Central memory CD8-positive, alpha-beta T cell (primary cell): ENCODE results near the gene TTC28.
"Not testable (repeated sequence)": the region's sequence is repeated elsewhere in the genome, so short reads cannot be mapped to it uniquely, and the experiment has no call there.

Experiments
- ATAC-seq: fragments of 150-1000 bp; cut with Tn5 transposase; replicated peaks from 2 replicates; pipeline ENCODE4 v1.10.0; 2022; ENCODE audit warnings: mild to moderate bottlenecking, moderate FRiP score, moderate number of reproducible peaks; ENCODE audit not compliant: poor library complexity, severe bottlenecking; ENCODE audit errors: extremely low read depth
- DNase-seq, 2 donors: peaks; one replicate each; pipeline ENCODE4 v3.0.0; 2021; ENCODE audit warnings: low spot score in 2 of 2
- H3K27ac Mint-ChIP-seq: one replicate; pipeline ENCODE4 v1.8.0; 2022; ENCODE audit warnings: low read depth, mild to moderate bottlenecking, moderate library complexity, mixed read lengths
- H3K27me3 Mint-ChIP-seq: one replicate; pipeline ENCODE4 v1.8.0; 2022; ENCODE audit warnings: mixed read lengths
- H3K36me3 Mint-ChIP-seq: one replicate; pipeline ENCODE4 v1.8.0; 2022; ENCODE audit warnings: mild to moderate bottlenecking, moderate library complexity, mixed read lengths; ENCODE audit not compliant: insufficient read depth
- H3K4me1 Mint-ChIP-seq: one replicate; pipeline ENCODE4 v1.8.0; 2022; ENCODE audit warnings: mixed read lengths
- H3K4me3 Mint-ChIP-seq: one replicate; pipeline ENCODE4 v1.8.0; 2022; ENCODE audit warnings: mild to moderate bottlenecking, moderate library complexity, mixed read lengths
- H3K9me3 Mint-ChIP-seq: one replicate; pipeline ENCODE4 v1.8.0; 2022; ENCODE audit warnings: mixed read lengths

TTC28 gene

DNA sequence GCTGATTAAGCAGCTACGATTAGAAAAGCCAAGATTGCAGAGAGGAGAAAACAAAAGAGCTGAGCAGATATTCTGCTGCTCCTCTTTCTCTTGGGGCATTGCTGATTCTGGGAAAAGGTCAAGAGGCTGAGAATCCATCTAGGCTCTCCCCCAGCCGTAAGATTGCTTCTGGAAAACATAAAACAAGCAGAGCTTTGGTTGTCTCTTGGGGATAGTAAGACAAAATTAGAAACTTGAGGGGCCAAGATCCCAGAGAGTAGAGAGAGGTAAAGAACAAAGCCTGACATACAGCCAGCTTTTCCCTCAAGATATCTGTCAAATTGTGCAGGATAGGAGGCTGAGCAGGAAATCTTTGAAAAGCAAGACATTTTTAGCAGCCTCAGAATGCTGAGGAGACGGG, 158.2 kb downstream of the TTC28 start:
- H3K36me3 Mint-ChIP-seq: no peaks in the 10 kb centered on the region

DNA sequence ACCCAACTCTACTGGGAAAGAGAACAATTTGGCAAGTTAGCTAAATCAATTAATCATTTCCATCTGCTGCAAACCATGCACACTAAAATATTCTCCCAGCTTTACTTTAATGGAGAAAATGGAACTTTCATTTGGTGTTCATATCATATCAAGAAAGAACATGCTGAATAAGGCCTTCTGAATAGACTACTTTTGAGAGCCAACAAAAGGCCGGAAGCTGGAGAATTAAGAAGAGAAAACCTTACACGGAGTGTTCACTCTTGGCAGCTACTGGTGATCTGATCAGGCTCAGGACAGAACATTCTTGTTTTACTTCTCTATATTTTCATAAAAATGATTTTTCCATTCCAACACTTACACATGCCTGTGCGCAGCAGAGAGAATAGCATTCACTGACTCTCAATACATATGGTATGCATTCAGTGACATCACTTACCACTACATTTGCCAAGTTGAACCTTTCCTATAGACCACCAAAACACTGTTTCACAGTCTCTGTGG, 165.3 kb downstream of the TTC28 start:
- no peaks in the 10 kb centered on the region for H3K36me3 Mint-ChIP-seq
- no peak overlapping the region for H3K4me3 Mint-ChIP-seq
- H3K9me3 Mint-ChIP-seq: peaks cover 10% of the 10 kb centered on the region
- no peak overlapping the region for H3K27ac Mint-ChIP-seq
- peaks cover 42% of the 10 kb centered on the region for H3K27me3 Mint-ChIP-seq
- ATAC-seq (no peak), DNase-seq (no peak)
- no peaks in the 10 kb centered on the region for H3K4me1 Mint-ChIP-seq

More for the DNA sequence above, 158.2 kb downstream of the TTC28 start:
- Mint-ChIP-seq H3K4me1 (no peaks in the 10 kb centered on the region), H3K27ac (no peak overlapping the region), H3K27me3 (peaks cover 66% of the 10 kb centered on the region), H3K9me3 (no peaks in the 10 kb centered on the region), H3K4me3 (no peak overlapping the region)
- no peak for ATAC-seq
- DNase-seq: no peak

DNA sequence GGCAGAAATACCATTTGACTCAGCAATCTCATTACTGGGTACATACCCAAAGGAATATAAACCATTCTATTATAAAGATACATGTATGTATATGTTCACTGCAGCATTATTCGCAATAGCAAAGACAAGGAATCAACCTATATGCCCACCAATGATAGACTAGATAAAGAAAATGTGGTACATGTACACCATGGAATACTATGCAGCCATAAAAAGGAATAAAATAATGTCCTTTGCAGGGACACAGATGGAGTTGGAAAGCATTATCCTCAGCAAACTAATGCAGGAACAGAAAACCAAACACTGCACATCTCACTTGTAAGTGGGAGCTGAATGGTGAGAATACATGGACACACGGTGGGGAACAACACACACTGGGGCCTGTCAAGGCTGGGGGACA, 167.3 kb downstream of the TTC28 start:
- H3K4me1 Mint-ChIP-seq, DNase-seq, H3K27ac Mint-ChIP-seq, ATAC-seq, H3K36me3 Mint-ChIP-seq, H3K4me3 Mint-ChIP-seq: not testable (repeated sequence)
- Mint-ChIP-seq H3K27me3 (peaks cover 44% of the 10 kb centered on the region), H3K9me3 (peaks cover 15% of the 10 kb centered on the region)

DNA sequence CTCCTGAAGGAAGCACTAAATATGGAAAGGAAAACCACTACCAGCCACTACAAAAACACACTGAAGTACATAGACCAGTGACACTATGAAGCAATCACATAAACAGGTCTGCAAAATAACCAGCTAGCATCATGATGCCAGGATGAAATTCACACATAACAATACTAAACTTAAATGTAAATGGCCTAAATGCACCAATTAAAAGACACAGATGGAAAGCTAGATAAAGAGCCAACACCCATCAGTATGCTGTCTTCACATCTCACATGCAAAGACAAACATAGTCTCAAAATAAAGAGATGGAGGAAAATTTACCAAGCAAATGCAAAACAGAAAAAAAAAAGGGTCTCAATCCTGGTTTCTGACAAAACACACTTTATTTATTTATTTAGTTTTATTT, 171.7 kb downstream of the TTC28 start:
- Mint-ChIP-seq H3K27ac (no peak overlapping the region), H3K4me3 (no peak overlapping the region), H3K4me1 (no peaks in the 10 kb centered on the region), H3K9me3 (peaks cover 15% of the 10 kb centered on the region), H3K36me3 (no peaks in the 10 kb centered on the region), H3K27me3 (peaks cover 52% of the 10 kb centered on the region)
- no peak for ATAC-seq
- DNase-seq: no peak

DNA sequence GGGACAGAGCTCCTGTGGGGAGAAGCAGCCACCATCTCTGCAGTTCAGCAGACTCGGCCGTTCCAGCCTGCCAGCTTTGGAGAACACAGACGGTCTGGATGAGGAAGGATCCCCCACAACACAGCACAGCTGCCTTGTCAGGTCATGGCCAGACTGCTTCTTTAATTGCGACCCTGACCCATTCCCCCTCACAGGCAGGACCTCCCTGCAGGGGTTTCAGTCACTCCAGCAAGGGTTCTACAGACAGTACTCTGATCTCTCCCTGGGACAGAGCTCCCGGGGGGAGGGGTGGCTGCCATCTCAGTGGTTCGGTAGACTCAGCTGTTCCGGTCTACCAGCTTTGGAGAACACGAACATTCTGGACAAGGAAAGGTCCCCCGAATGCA, 173.5 kb downstream of the TTC28 start:
- no peak for DNase-seq
- no peak for ATAC-seq
- Mint-ChIP-seq H3K27me3 (peaks cover 44% of the 10 kb centered on the region), H3K27ac (no peak overlapping the region), H3K4me1 (no peaks in the 10 kb centered on the region), H3K4me3 (no peak overlapping the region), H3K36me3 (no peaks in the 10 kb centered on the region), H3K9me3 (peaks cover 9% of the 10 kb centered on the region)

DNA sequence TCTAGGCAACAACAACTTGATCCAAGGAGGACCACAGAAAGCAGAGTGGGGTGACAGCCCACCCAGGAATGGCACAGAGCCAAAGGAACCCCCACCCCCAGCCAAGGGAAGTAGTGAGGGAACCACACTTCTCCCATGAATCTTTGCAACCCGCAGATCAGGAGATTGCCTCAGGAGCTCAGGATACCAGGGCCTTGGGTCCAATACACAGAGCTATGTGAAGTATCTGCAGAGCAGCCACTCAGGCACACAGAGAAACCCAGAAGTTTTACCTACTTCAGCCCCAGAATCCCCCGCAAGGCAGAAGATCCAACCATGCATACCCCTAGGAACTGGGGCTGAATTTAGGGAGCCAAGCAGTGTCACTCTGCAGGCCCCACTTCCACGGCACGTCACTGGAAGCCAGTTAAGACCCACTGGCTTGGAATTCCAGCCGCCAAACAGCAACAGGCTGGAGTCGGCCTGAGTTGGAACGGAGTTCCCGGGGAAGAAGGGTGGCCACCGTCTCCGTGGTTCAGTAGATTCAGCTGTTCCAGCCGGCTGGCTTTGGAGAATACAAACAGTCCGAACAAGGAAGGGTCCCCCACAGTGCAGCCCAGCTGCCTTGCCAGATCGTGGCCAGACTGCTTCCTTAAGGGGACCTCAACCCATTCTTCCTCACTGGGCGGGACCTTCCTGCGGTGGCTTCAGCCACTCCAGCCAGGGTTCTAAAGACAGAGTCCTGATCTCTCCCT, 174.1 kb downstream of the TTC28 start:
- ATAC-seq: no peak
- no peak for DNase-seq
- peaks cover 9% of the 10 kb centered on the region for H3K9me3 Mint-ChIP-seq
- H3K4me3 Mint-ChIP-seq: no peak overlapping the region
- H3K27me3 Mint-ChIP-seq: peaks cover 44% of the 10 kb centered on the region
- no peaks in the 10 kb centered on the region for H3K4me1 Mint-ChIP-seq
- no peaks in the 10 kb centered on the region for H3K36me3 Mint-ChIP-seq
- no peak overlapping the region for H3K27ac Mint-ChIP-seq

DNA sequence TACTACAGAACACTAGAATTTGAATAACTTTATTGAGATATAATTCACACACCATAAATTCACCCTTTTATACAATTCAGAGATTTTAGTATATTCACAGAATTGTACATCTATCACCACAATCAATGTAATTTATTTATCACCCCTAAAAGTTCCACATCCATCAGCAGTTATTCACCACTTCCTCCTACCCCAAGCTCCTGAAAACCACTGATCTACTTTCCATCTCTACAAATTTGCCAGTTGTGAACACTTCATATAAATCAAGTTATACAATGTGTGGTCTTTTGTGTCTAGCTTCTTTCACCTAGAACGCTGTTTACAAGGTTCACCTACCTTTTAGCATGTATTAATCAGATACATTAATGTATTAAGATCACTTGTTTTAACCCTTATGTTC, 179.6 kb downstream of the TTC28 start:
- ATAC-seq: no peak
- Mint-ChIP-seq H3K27ac (no peak overlapping the region), H3K36me3 (no peaks in the 10 kb centered on the region), H3K4me1 (no peaks in the 10 kb centered on the region), H3K27me3 (peaks cover 51% of the 10 kb centered on the region), H3K9me3 (no peaks in the 10 kb centered on the region), H3K4me3 (no peak overlapping the region)
- DNase-seq: no peak

DNA sequence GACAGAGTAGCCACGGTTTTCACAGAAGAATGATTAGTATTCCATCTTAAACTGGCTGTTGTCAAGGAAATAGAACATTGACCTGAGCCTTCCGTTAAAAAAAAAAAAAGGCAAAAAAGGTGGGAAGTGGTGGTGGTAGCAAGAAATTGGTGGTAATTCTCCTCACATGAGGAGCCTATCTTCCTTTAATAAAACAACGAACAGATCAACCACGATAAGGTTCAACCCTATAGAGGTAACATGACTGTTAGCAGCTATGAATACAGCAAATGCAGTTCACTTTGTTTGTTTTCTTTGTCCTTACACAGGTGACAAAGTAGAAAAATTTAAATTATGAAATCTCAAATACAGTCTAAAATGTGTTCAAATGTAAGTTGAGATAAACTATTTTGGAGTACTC, 181.6 kb downstream of the TTC28 start:
- Mint-ChIP-seq H3K9me3 (no peaks in the 10 kb centered on the region), H3K4me1 (no peaks in the 10 kb centered on the region), H3K27me3 (peaks cover 61% of the 10 kb centered on the region), H3K36me3 (no peaks in the 10 kb centered on the region), H3K4me3 (no peak overlapping the region), H3K27ac (no peak overlapping the region)
- ATAC-seq (no peak), DNase-seq (no peak)

DNA sequence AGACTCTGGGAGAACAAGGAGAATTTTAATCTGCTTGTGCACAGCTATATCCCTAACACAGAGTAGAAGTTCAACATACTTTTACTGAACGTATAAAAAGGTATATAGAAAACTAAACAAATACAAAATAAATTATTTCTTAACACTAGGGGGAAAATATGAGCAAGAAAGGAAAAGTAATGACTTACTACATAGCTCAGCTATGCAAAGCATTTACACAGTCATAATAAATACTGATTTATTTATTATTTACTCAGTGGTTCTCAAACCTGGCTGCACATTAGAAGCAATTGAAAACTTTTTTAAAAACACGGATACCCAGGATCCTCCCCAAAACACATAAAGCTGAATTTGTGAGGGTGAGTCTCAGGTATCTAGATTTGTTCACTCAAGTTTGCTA, 182.5 kb downstream of the TTC28 start:
- H3K4me1 Mint-ChIP-seq: no peaks in the 10 kb centered on the region
- H3K27me3 Mint-ChIP-seq: peaks cover 55% of the 10 kb centered on the region
- no peak overlapping the region for H3K4me3 Mint-ChIP-seq
- no peaks in the 10 kb centered on the region for H3K9me3 Mint-ChIP-seq
- ATAC-seq (no peak), DNase-seq (no peak)
- H3K27ac Mint-ChIP-seq: no peak overlapping the region
- H3K36me3 Mint-ChIP-seq: no peaks in the 10 kb centered on the region

DNA sequence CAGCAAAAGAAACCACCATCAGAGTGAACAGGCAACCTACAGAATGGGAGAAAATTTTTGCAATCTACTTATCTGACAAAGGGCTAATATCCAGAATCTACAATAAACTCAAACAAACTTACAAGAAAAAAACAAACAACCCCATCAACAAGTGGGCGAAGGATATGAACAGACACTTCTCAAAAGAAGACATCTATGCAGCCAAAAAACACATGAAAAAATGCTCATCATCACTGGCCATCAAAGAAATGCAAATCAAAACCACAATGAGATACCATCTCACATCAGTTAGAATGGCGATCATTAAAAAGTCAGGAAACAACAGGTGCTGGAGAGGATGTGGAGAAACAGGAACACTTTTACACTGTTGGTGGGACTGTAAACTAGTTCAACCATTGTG, 188.4 kb downstream of the TTC28 start:
- H3K4me1 Mint-ChIP-seq, H3K9me3 Mint-ChIP-seq, DNase-seq, H3K27ac Mint-ChIP-seq, H3K4me3 Mint-ChIP-seq, ATAC-seq, H3K36me3 Mint-ChIP-seq: not testable (repeated sequence)
- peaks cover 65% of the 10 kb centered on the region for H3K27me3 Mint-ChIP-seq

DNA sequence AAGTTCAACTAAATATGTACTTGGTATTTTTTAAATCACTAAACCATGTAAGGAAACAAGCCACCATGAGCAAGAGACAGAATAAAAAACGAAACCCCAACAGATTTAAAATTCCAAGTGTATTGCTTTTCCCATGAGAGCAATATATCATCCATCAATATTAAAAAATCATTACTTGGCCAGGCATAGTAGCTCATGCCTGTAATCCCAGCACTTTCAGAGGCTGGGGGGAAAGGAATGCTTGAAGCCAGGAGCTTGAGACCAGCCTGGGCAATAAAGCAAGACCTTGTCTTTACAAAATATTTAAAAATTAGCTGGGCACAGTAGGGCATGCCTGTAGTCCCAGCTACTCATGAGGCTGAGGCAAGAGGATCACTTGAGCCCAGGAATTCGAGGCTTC, 190.8 kb downstream of the TTC28 start:
- H3K27me3 Mint-ChIP-seq: peaks cover 65% of the 10 kb centered on the region
- no peak overlapping the region for H3K4me3 Mint-ChIP-seq
- DNase-seq (no peak), ATAC-seq (no peak)
- no peaks in the 10 kb centered on the region for H3K9me3 Mint-ChIP-seq
- no peaks in the 10 kb centered on the region for H3K4me1 Mint-ChIP-seq
- H3K36me3 Mint-ChIP-seq: no peaks in the 10 kb centered on the region
- H3K27ac Mint-ChIP-seq: no peak overlapping the region

DNA sequence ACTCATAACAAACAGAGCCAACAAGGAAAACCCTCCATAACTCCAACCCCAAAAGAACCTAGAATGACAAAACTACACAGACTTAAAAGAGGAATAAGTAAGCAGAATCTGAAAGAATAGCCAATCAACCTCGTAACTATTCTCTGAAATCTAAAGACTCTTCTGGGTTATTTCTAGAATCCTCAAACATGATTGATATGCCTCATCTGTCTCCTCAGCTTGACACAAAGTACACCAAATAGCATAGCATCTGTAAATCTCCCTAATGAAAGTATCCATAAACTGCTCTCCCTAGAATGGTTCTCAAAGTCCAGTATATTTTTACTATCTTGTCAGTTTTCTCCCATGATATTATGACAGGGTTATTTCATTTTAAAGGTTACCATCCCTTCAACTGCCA, 195.0 kb downstream of the TTC28 start:
- no peaks in the 10 kb centered on the region for H3K9me3 Mint-ChIP-seq

DNA sequence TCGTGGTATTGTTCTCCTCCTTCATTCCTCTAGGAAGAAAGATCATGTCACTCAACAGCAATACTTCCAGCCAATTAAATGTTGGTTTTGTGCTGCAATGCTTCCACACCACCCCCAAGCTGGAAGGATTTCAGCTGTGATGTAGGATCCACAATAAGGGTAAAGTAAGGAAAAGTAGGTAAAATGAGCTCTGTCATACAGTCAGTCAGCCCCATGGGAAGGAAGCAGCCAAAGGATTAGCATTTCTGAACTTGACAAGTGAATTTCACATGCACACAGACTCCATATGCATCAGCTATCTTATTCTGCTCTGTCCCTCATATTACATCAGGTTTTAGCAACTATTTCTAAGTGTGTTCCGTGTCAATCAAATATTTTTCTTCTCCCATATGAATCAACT, 197.9 kb downstream of the TTC28 start:
- H3K27me3 Mint-ChIP-seq: peaks cover 28% of the 10 kb centered on the region
- no peaks in the 10 kb centered on the region for H3K4me1 Mint-ChIP-seq
- ATAC-seq (no peak), DNase-seq (no peak)
- H3K9me3 Mint-ChIP-seq: no peaks in the 10 kb centered on the region
- H3K27ac Mint-ChIP-seq: no peak overlapping the region
- H3K4me3 Mint-ChIP-seq: no peak overlapping the region
- no peaks in the 10 kb centered on the region for H3K36me3 Mint-ChIP-seq

More for the DNA sequence above, 195.0 kb downstream of the TTC28 start:
- no peak overlapping the region for H3K27ac Mint-ChIP-seq
- no peak for DNase-seq
- ATAC-seq: no peak
- H3K4me1 Mint-ChIP-seq: no peaks in the 10 kb centered on the region
- no peaks in the 10 kb centered on the region for H3K36me3 Mint-ChIP-seq
- H3K4me3 Mint-ChIP-seq: no peak overlapping the region
- peaks cover 44% of the 10 kb centered on the region for H3K27me3 Mint-ChIP-seq
